Kidney epithelial cell (primary cell): Measurements from ENCODE around the gene EPHB2. TPM values are rescaled to one million over a fixed set of nuclear protein-coding genes. Genes with fewer than 3 reads are reported as not detected.

ENCODE experiments used
- DNase-seq: peaks from one replicate; pipeline ENCODE4 v3.0.0-alpha.2; 2010; ENCODE audit warnings: low read depth
- H3K27me3 ChIP-seq: 2 replicates; pipeline ENCODE4 v1.6.0; 2011; ENCODE audit warnings: low read length; ENCODE audit not compliant: control insufficient read depth, insufficient read depth
- H3K36me3 ChIP-seq: 2 replicates; pipeline ENCODE4 v1.5.1; 2011; ENCODE audit warnings: low read length; ENCODE audit not compliant: control insufficient read depth, insufficient read depth
- H3K4me3 ChIP-seq: 2 replicates; pipeline ENCODE4 v1.5.1; 2011; ENCODE audit warnings: low read depth, mild to moderate bottlenecking, control low read depth, low read length
- total RNA-seq: library from RNA; depleted of rRNA; stranded (reverse); fragments of >200 nt; gene quantifications from 2 replicates; pipeline ENCODE4 v1.2.3, GENCODE V29; 2015
- TF ChIP-seq, protein P1 (sequence below): IDR thresholded peaks from 2 replicates; pipeline ENCODE4 v1.5.1; 2011; ENCODE audit warnings: mild to moderate bottlenecking, moderate library complexity, low read length, control low read depth, inconsistent platforms; ENCODE audit not compliant: insufficient read depth, poor library complexity, severe bottlenecking

The EPHB2 gene
- total RNA-seq, 1 donor from 2014 or later, result 111 TPM

DNA sequence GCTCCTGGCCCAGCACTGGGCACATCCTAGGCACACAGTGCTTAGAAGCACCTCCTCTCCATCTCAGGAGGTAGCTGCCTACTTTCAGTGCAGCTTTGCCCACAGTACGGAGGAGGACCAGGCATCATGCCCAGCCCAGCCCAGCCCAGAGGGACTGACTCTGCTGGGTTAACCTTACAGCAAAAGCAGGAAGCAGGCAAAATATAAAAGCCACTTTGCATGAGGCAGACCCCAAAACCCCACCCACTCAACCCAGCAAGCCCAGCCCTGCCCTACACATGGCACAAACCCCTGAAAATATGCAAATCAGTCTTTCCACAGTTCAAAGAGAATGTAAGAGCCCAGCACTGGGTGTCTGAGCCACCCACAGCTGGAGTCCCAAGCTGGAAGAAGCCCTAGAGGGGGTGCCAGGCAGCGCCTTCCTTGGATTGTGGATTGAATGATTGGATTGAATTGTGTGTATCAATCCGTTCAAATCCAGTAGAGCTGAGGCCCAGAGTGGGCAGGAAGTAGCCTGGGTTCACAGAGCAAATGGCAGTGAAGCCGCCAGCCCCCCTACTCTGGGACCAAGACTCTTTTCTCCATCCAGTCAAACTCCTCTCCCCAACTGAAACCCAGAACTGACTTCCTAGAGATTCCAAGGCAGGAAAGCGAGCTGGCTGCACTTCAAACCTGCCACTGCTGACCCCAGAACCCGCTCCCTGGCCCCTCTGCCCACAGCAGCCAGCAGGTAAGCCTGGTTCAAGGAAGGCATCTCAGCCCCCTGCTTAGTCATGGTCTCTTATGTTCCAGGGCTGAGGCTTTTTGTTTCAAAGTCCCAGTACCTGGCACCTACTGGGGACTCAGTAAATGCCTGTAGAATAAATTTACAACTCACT is 144.3 kb downstream of the EPHB2 start:
- H3K27me3 ChIP-seq, result no peaks in the 10 kb centered on the region
- TF ChIP-seq, protein P1, sequence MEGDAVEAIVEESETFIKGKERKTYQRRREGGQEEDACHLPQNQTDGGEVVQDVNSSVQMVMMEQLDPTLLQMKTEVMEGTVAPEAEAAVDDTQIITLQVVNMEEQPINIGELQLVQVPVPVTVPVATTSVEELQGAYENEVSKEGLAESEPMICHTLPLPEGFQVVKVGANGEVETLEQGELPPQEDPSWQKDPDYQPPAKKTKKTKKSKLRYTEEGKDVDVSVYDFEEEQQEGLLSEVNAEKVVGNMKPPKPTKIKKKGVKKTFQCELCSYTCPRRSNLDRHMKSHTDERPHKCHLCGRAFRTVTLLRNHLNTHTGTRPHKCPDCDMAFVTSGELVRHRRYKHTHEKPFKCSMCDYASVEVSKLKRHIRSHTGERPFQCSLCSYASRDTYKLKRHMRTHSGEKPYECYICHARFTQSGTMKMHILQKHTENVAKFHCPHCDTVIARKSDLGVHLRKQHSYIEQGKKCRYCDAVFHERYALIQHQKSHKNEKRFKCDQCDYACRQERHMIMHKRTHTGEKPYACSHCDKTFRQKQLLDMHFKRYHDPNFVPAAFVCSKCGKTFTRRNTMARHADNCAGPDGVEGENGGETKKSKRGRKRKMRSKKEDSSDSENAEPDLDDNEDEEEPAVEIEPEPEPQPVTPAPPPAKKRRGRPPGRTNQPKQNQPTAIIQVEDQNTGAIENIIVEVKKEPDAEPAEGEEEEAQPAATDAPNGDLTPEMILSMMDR, result no peak
- H3K36me3 ChIP-seq, result no peaks in the 10 kb centered on the region
- H3K4me3 ChIP-seq, result no peak overlapping the region
- DNase-seq, result no peak

DNA sequence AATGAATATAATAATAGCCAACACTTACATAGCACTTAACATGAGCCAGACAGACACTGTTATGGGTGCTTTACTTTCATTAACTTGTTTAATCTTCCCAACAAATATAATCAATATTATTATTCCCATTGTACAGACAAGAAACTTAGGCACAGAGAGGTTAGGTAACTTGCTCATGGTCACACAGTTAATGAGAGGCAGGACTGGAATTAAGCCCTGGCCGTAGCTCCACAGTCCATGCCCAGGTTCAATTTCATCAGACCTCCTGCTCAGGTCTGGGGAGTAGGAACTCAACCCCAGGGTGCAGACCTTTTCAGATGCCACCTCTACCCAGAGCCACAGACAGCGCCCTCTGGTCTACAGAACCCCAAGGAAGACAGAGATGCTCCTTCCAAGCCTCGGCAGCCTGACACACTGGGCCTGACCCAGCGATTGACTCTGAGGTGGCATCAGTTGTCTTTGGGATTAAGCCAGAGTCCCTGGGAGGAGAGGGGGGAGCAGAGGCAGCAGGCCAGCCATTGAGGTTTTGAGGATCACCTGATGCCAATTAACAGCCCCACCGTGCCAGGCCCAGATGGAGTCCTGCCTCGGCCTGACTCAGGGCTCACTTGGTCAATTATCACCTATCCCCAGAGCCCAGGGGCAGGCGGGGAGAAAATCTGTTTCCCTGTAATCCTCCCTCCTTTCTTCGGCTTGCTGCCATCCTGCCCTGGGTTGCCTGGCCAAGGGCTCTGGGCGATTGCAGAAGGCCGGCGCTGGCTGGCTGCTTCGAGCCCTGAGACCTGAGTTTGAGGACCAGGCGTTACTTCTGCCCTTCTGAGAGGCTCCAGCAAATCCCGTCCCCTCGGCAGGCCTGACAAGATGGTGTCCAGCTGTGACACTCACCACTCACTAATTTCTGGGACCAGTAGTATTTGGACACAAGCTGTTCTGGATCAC is 145.3 kb downstream of the EPHB2 start:
- TF ChIP-seq, protein P1, result no peak
- Histone ChIP-seq H3K27me3 (no peaks in the 10 kb centered on the region), H3K36me3 (no peaks in the 10 kb centered on the region), H3K4me3 (no peak overlapping the region)
- no peak for DNase-seq

DNA sequence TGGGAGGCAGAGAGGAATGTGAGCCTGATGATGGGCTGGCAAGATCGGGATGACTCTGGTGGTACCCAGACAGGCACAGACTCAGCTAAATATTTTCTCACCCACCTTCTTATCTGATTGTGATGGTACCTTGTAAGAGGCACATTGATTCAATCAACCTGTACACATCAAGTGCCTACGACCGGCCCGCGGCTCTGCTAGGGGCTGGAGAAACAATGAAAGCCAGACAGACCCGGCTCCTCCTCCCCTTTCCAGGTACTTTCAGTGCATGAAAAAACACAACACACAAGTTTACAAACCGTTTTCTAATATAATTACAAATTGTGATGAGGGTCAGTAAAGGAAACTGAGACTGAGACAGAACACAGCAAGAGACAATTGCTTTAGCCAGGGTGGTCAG is 147.0 kb downstream of the EPHB2 start:
- TF ChIP-seq, protein P1, result no peak
- DNase-seq, result no peak
- H3K36me3 ChIP-seq, result no peaks in the 10 kb centered on the region
- H3K27me3 ChIP-seq, result no peaks in the 10 kb centered on the region
- no peak overlapping the region for H3K4me3 ChIP-seq

DNA sequence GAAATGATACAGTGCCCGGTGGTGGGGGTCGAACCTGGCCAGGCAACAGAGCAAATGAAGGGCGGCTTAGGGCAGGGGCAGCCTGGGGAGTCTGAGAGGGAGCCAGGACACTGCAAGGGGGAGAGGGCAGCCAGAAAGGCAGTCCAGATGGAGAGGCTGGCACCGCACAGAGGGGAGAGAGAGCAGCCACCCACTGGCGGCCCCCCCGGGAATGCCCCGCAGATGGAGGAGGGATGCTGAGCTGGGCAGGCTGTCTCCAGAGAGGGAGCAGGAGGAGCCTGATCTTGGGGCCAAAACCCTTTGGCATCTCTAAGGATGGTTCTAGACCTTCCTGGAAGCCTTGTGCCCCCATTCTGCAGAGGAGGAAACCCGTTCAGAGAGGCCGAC is 149.8 kb downstream of the EPHB2 start:
- Histone ChIP-seq H3K36me3 (peaks cover 1% of the 10 kb centered on the region), H3K4me3 (no peak overlapping the region), H3K27me3 (no peaks in the 10 kb centered on the region)
- TF ChIP-seq, protein P1, result no peak
- DNase-seq, result no peak

DNA sequence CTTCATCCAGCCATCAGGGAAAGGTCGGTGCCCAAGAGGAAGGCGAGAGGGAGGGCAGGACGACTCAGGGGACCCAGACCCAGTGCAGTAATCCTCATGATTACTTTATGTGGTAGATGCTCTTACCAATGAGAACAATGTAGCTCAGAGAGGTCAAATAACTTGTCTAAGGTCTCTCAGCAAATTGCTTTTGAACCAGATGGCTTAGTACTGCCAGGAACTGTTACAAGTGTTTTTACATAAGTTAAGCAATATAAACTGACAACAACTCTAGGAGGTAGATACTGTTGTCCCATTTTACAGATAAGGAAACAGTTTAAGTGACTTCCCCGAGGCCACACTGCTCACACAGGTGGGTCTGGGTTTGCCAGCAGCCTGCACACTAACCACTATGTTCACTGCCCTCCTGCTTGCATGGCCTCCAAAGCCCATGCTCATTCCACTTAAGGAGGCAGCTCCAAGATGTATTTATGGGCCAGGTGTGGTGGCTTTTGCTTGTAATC is 150.3 kb downstream of the EPHB2 start:
- TF ChIP-seq, protein P1, result no peak
- DNase-seq, result no peak
- Histone ChIP-seq H3K27me3 (no peaks in the 10 kb centered on the region), H3K4me3 (no peak overlapping the region), H3K36me3 (peaks cover 1% of the 10 kb centered on the region)
